DND-41 (cell line): ENCODE results near the gene SMPD2.

Experiments
- EZH2 ChIP-seq: IDR thresholded peaks from 3 replicates; pipeline ENCODE4 v1.6.1; 2012; ENCODE audit warnings: borderline replicate concordance, low read depth, mild to moderate bottlenecking, moderate library complexity, low read length, inconsistent platforms; ENCODE audit not compliant: severe bottlenecking
- TF ChIP-seq, protein P1 (sequence below): IDR thresholded peaks from 2 replicates; pipeline ENCODE4 v1.5.1; 2012; ENCODE audit warnings: borderline replicate concordance, low read length, moderate library complexity, mild to moderate bottlenecking; ENCODE audit not compliant: poor library complexity, severe bottlenecking; ENCODE audit errors: extremely low read depth

DNA sequence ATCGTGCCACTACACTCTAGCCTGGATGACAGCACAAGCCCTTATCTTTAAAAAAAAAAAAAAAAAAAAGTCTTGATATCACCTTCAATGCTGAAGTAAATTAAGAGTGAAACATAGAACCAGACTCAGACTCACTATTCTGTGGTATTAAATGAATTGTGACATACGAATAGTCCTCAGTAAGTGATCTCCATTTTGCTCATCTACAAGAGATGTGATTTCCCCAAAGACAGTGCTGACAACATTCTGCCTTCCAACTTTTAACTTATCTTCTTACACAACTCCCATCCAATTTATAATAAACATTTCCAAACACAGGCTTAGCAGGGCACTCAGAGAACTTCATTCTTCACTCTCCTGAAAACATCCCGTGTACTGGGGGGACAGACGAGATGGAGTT is 34.5 kb downstream of the SMPD2 start:
- TF ChIP-seq, protein P1, sequence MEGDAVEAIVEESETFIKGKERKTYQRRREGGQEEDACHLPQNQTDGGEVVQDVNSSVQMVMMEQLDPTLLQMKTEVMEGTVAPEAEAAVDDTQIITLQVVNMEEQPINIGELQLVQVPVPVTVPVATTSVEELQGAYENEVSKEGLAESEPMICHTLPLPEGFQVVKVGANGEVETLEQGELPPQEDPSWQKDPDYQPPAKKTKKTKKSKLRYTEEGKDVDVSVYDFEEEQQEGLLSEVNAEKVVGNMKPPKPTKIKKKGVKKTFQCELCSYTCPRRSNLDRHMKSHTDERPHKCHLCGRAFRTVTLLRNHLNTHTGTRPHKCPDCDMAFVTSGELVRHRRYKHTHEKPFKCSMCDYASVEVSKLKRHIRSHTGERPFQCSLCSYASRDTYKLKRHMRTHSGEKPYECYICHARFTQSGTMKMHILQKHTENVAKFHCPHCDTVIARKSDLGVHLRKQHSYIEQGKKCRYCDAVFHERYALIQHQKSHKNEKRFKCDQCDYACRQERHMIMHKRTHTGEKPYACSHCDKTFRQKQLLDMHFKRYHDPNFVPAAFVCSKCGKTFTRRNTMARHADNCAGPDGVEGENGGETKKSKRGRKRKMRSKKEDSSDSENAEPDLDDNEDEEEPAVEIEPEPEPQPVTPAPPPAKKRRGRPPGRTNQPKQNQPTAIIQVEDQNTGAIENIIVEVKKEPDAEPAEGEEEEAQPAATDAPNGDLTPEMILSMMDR = no peak
- no peak for TF ChIP-seq EZH2
